Activated CD4-positive, alpha-beta T cell treated with anti-CD3 and anti-CD28 coated beads, Interleukin-10, Interleukin-2, amounts not matched to agents 100 ng/mL and 50 ng/mL, durations not matched to agents 16 hours and 8 hours (primary cell): ENCODE data around the gene SLC22A17.

Source experiments
- DNase-seq: peaks from one replicate; pipeline ENCODE4 v3.0.0-alpha.2; 2020

The SLC22A17 gene

GRCh38 chr14:23302290-23303225 lies 50.1 kb downstream of the SLC22A17 start, which contains the start of gene PPP1R3E:
Gene PPP1R3E (minus strand): TSS chr14:23302859. CDS start chr14:23302576, 283 bp downstream.
- DNase-seq, result peak; percentile 88

GRCh38 chr14:23301969-23302289 lies 50.8 kb downstream of the SLC22A17 start:
- no peak for DNase-seq

- peak; percentile 99 for DNase-seq
These were observed 51.3 kb downstream of the SLC22A17 start for GRCh38 chr14:23301288-23301968.

GRCh38 chr14:23300687-23301223 lies 51.9 kb downstream of the SLC22A17 start:
- DNase-seq, result peak; percentile 17

GRCh38 chr14:23299986-23300686 lies 52.6 kb downstream of the SLC22A17 start:
- peak; percentile 11 for DNase-seq

GRCh38 chr14:23299211-23299957 lies 53.3 kb downstream of the SLC22A17 start:
- peak; percentile 41 for DNase-seq

GRCh38 chr14:23297611-23298277 lies 54.9 kb downstream of the SLC22A17 start:
- no peak for DNase-seq

GRCh38 chr14:23297096-23297495 lies 55.6 kb downstream of the SLC22A17 start:
- no peak for DNase-seq
